ENCODE measurements around the gene OVCH1.
"Not testable (repeated sequence)": the region's sequence is repeated elsewhere in the genome, so short reads cannot be mapped to it uniquely, and the experiment has no call there.

- not testable (repeated sequence) for TF ChIP-seq CTCF (conservative IDR thresholded peaks at IDR 0.05; ENCODE audit: low read length); EZH2phosphoT487 (IDR thresholded peaks at IDR 0.05; ENCODE audit: borderline replicate concordance, low read depth, low read length)
Measured at GRCh38 chr12:29385194-29385593, 112.3 kb downstream of the OVCH1 start.
